Hippocampal formation (tissue), 2 donors: ENCODE data around the gene PGAP1.

ENCODE experiments used
- DNase-seq, 2 donors: peaks; one replicate each; lab custom pipeline; 2025; lab: John Stamatoyannopoulos, UW

Gene PGAP1

DNA sequence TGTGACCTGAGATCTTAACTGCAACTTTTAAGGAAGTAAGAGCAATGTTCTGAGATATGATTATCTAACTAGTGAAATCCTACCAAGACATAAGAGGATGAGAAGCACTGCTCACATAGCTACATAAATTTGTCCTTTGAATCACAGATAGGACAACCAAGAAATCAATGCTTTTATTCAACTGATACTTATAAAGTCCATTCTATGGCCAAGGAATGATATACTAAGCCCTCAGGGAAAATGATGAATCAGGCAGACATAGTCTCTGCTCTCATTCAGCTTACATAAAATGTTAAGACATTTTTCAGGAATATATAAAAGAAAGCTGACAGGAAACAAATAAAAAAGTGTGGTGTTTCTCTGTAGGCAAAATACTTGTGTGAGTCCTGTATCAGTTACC is 39.1 kb downstream of the PGAP1 start:
- DNase-seq, result no peak

DNA sequence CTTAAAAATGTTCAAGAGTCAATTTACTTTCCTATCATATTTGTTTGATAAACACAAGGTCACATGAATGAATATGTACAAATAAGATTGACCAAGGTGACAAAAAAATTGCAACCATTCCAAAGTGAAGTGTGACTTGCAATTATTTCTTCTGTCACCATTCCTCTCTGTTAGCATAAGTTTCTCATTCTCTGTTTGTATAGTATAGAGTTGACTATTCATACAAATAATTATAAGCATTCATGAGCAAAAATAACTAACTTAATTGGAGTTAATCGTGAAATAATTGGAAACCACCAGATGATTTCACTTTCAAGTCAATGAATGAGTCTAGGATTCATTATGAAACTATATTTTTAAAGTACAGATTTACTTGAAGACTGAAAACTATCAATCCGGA is 42.1 kb downstream of the PGAP1 start:
- no peak for DNase-seq

DNA sequence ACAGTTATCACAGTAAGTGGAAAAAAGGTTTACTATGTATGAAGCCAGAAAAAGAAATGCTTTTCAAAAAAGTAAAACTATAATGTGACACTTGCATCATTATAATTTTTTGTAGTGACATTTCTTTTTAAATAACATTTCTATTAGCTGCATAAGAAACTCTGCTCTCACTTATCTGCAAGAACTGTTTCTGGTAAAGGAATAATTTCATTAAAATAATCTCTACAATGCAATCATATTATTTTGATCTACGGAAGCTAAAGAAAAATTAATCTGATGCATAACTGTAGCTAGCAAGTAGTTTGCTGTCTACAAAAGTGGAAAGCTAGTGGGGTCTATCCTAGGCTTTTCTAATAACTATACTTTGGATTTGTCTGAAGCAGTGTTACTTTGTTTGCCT is 50.1 kb downstream of the PGAP1 start:
- no peak for DNase-seq

DNA sequence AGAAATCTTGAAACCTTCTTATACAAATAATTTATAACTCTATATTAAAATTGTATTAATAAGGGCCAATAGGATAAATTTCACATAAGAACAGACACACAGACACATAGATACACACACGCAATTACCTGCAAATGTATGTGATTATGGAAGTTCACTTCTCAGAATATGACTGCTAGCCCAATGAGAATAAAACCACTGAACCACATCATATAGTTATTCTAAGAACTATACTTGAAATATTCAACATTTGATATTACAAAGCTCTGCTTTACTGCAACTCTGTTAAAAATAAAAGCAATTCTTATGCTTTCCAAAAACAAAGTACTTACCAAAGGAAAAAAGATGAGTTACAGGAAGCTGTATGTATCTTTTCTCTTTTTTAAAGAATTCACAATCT is 51.1 kb downstream of the PGAP1 start:
- DNase-seq, result no peak

DNA sequence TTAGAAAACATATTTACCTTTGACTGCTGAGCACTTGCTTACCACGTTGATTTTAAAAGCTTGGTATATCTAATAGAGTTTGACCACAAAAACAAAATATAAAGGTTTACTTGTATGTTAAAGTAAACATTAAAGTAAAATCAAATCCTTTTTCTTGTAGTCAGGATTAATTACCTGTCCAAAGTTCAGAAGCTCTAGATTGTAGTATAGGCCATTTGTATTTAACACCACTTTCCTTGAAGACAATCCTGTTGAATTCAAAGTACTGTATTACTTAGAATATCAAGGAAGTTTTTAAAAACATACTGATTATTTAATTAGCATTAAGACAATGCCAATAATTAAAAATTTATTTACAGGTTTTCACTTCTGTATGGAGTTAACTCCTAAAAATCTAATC is 53.0 kb downstream of the PGAP1 start:
- no peak for DNase-seq

DNA sequence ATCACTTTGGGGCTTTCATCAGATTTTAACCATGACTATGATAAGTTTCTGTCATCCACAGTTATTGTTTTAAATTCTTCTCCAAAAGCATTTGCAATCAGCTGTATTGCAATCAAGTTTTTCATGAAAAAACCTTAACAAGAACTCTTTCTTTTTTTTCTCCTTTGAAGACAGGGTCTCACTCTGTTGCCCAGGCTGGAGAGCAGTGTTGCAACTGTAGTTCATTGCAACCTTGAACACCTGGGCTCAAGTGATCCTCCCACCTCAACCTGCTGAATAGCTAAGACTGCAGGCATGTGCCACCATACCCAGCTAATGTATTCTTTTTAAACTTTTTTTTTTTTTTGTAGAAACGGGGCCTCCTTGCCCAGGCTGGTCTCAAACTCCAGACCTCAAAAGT is 71.9 kb downstream of the PGAP1 start:
- DNase-seq, result no peak

DNA sequence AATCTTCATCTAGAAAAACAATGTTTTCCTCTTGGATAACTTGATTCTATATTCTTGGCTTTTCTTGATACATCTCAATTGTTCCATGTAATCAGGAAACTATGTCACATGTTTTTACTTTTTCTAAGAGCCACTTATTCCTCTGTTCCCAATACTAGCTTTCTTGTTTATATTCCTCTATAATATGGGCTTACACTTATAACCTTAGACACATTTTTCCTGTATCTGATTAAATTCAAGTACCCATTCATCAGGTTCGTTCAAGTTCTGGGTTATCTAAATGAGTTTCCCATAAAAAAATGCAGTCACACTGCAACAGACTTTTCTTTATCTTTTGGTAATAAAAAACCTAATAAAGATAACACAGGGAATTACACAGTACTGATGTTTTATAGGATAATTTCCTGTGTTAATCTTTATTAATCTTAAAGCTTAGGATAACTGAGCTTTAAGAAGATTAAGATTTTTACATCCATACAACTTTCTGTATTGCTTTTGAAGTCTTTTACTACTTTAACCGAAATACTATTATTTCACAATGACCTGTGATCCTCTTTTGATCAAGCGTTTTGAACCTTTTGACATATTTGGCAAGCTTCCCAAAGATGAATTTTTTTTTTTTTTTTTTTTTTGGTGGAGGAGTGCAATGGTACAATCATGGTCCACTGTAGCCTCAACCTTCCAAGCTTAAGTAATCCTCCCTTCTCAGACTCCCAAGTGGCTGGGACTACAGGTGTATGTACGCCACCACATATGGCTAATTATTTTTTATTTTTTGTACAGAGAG is 73.0 kb downstream of the PGAP1 start:
- DNase-seq, result no peak

DNA sequence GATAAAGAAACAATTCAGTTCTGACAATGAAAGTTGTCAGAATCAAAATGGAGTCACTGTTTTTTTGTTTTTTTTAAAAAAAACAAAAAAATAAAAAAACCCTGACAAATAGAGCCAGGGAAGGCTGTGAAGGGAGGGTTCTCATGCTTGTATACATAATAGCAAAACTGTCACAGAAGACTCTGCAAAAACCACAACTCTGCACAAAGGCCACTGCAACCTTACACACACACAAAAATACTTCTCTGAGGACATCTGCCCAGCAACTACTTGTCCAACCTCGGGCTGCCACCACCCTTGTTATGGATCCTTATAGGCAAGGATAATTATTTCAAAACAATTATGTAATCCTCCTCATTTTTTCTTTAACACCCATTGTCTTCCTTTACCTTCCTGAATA is 75.4 kb downstream of the PGAP1 start:
- no peak for DNase-seq

DNA sequence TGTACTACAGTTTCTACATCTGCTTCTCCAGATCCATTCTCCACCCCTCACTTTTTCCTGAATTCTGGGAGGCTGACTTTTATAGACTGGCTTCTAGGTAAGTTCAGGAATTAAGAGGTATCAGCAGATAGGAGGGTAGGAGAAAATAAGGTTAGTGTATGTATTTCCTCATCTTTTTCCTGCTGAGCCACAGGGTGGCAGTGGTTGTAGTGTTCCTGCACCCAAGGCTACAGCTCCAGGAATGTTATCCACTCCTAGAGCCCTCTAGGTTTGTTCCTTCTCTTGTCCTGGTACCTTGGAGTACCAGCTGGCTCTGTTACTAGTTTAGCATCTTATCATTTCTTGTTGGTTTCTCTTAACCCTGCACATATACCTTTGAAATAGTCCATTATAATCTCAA is 76.6 kb downstream of the PGAP1 start:
- DNase-seq, result peak; percentile 1 to 32

DNA sequence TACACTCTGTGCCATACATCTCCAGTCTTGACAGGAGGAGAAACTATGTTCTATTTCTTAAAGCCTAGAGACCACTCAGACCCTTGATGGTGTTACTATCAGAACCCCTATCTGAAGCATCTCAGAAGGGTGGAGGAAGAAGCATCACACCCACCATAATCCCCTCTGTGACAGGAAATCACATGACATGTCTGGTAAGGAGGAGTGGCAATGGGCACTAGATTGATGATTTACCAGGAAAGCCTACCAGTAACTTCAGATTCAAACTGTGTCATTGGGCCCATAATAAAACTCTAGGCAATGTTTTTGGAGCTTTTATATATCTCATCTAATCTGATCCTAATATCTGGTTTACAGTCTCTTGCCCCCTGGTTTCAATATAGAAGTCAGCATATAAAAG is 80.2 kb downstream of the PGAP1 start:
- no peak for DNase-seq

DNA sequence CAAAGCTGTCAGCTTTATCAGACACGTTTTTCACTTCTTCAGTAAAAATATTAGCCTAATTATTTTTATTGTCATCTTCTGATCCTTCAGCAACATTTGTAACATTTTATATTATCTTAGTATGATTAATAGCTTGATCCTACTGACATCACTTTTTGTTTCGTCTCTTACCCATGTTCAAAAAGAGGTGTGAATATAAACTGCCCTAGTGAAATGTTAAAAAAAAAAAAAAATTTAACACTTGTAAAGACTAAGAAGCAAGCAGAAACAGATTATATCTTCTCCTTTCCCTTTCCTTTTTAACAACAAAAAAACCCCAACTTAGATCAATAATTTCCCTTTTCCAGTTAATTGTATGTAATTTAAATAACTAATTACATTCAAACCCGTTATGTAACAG is 81.1 kb downstream of the PGAP1 start:
- DNase-seq, result no peak

DNA sequence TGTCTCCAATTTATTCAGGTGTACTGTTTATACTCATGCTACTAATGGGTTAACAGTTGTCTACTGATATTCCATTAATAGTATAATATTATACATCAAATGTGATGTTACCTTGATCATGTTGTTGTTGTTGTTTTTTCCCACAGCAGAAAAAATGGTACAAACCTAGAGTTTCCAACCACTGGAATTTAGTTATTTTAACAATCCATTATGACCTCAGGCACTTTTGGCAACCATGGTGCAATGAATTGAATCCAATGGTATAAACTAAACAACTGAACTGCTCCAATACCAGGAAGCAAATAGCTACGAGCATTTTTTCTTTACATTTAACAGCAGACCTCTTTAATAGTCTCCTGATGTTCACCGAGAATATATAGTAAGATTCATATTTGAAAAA is 86.3 kb downstream of the PGAP1 start:
- no peak for DNase-seq

DNA sequence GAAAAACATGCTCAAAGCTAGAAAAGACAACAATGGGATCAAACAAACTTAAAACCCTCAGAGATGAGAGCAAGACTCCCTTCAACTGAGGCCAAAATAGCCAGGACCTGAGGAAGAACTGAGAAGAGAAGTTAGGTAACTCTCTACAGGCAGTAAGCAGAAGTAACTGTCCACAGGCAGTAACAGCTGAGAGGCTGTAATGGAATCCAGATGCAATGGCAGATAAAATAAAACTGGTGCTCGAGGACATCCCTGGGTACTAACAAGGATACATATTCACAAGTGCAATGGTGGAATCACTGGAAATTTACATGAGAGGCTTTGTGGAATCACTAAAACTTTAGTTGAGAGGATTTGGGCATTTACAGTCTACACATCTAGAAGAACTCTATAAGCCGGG is 86.9 kb downstream of the PGAP1 start:
- no peak for DNase-seq

DNA sequence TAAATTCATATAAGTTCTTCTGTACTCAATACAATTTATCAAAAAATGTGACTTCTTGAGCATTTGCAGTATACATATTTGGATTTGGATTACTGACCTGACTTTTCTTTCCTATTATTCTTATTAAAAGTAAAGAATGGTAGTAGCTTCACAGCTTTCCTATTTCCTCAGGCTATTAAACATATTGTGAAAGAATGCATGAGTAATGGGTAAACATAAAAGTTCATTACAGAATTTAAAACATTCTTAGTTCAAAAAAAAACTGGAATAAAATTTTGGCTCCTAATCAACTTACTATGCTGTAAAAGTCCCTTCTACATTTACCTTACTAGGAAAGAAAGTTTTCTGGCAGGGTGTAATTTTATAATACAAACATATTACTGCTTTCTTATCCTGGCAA is 90.1 kb downstream of the PGAP1 start:
- no peak for DNase-seq

DNA sequence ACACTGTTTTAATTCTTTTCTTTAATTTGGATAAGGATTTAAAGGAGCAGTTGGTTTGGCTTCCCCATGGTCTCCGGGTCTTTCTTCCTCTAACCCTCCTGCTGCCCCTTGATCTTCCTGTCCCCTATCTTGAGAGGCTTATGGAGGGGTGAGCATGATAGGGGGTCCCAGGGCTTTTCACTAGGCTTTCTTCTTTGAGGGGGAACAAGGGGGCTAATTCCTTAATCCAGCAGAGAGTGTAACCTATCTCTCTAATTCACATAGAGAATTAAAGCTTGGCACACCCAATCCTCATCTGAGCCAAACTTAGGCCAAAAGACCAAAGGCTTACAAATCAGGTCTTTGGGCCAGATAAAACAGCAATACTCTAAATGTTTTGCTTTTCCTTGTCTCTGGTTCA is 95.8 kb downstream of the PGAP1 start:
- no peak for DNase-seq

DNA sequence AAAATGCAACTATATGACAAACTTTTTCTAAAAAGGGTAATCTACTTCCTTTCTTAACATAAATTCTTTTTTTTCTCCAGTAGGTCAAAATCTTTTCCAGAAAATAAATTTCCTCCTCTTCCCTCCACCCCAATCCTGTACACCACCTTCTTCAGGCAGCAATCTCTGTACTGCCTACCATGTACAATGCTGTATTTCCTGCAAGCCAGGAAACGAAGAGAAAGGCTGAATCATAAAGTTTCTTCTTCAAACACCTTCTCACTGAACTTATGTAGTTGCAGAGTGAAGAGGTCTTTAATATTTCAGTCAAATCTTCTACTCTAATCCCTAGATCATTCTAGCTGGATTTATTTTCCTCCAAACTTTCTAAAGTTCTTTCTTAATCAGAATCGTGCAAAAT is 99.2 kb downstream of the PGAP1 start:
- no peak for DNase-seq

DNA sequence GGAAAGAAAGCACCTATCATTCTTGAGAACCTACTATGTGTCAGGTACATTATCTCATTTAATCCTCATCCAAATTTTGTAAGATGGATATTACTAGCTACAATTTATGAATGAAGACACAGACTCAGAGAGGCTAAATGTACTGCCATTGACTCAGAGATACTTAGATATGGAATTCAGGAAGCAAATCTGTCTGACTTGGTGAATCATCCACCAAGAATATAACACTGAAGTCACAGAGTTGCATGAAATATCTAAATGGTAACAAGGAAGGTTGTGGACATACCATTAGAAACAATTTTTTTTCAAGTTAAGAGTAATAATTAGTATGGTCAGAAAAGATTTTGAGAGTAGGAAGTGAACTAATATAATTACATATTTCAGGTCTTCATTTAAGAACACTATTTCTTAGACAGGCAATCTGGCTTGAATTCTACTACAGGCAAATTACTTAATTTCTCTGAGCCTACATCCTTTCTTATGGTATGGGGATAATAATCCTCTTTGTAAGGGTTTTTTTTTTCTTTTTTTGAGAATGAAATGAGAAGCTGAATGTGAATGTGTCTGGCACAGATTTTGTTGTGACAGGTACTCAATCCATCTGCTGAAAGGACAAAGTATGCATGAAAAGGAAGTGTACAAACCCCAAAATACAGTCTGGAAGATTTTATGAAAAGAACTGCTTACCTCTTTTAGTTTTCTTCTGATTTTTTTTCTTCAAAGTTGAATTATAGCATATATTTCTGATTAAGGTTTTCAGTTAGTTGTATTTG is 102.6 kb downstream of the PGAP1 start:
- DNase-seq, result no peak

DNA sequence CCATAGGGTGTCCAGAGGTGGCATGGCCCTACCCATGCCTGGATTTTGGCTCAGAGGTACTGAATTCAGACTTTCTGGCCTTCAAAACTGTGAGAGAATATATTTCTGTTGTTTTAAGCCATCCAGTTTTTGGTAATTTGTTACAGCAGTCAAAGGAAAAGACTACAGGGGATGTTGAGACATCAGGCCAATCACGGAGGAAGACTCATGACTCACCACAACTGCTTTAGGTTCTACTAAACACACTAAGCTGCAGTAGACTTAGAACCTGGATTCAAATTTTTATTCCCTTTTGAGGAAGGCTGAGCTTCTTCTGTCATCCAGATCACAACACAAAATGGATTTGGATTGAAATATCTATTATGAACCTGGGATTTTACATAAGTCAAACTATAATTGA is 105.3 kb downstream of the PGAP1 start:
- no peak for DNase-seq

DNA sequence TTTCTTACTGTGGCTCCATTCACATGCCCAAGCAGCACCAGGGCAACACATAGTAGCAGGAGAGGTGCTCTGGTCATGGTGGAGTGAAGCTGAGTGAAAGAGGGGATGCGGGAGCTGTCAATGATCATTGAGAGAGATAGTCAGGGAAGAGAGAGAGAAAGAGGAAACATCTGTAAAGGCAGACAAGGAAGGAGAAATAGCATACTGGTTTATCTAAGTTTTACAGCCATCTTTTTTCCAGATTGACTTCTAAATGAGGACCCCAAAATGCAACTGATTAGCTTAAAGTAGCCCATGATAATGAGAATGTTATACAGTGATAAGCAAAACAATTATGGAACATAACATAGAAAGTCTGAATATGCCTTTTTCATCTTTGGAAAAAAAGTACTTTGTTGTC is 117.2 kb downstream of the PGAP1 start, which contains the start of gene C2orf66:
TSS of gene C2orf66 (minus strand) at position 96 of the 400 bp plus-strand sequence. CDS start at position 77, 19 bp downstream.
- DNase-seq, result no peak

DNA sequence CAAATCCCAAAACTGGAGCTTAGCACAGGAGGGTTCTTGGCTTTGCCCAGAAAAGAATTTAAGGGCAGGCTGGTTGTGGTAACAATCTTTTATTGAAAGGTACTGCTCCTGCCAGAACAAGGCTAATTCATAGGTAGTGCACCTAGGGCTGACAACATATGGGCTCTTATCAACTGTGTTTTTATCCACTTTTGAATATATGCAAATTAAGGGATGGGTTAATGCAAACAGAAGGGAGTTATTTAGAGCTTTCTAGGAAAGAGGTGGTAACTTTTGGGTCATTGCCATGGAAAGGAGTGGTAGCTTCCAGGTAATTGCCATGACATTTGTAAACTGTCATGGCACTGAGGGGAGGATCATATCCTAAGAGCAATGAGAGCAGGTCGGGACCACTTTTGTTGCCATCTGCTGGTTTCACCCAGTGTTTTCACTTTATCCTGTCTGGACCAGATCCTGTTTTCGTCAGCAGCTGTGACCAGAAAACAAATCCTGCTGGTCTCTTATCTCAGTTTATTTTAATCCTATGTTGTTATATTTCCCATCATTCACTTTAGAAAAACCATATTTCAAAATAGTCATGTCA is 118.3 kb downstream of the PGAP1 start:
- no peak for DNase-seq

DNA sequence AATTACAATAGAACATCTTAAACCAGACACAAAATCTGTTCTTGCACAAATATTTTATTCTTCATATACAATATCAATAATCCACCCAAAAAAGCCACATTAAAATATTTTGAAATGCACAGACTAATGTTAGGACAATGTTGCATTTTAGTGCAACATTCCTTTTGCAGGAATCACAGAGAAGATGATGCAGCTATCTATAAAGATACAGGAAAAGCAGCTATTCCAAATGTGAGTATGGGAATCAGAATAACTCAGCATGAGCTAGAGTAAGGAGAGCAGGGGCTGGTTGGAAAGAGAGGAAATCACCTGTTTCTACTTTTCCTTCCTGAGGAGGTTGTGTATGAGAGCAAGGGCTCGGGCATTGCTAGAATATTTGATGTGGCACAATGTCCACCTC is 122.1 kb downstream of the PGAP1 start:
- DNase-seq, result no peak

DNA sequence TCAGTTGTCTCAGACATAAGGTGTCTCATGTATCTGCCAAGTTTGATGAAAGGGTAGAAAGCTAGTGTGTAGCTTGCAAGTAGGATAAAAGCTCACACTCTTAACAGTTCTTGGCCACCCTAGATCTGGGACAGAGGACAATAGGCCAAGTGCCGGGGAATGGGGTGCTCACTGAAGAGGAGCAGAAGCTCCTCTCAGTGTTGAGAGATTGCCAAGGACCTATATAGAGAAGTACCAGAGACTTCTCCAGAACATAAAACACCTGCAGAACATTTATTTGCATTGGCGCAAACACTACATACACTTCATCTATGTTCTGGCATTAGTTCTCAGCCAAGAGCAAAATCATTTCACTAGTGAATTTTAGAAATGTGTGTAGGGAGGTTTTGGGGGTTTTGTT is 124.1 kb downstream of the PGAP1 start:
- no peak for DNase-seq

DNA sequence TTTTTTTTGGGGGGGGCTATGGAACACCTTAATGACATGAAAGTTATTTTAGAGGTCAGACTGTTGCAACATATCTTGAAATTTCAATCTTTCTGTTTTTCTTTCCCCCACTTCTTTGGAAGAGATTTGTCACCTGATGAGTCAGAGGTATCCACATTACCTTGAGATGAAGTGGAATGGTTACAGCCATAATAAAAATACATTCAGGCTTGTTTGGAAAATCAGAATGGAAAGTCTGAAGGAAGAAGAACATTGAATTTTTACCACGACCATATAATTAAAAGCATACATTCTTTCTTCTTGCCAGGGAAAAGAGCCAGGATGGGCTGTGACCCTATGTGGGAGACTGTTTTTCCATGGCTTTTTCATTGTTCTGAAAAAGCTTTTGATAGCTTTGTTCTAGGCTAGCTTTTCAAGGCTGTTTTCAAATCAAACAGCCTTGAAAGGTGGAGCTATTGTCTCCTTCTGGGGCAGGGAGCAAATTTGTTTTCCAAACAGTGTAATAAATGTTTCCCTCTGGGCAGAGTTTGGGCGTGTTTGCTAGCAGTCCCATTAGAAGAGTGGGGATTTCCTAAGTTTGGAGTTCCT is 124.7 kb downstream of the PGAP1 start:
- no peak for DNase-seq
